Measurements from ENCODE around the gene RXYLT1. TPM values are rescaled to one million over a fixed set of nuclear protein-coding genes. Genes with fewer than 3 reads are reported as not detected.
A peak's percentile ranks its signal among the peaks of the same experiment; 100 is the strongest.

RXYLT1 gene
- total and polyA plus RNA-seq, 4 donors: 18.3 to 27.7 (median 23.7) TPM

DNA sequence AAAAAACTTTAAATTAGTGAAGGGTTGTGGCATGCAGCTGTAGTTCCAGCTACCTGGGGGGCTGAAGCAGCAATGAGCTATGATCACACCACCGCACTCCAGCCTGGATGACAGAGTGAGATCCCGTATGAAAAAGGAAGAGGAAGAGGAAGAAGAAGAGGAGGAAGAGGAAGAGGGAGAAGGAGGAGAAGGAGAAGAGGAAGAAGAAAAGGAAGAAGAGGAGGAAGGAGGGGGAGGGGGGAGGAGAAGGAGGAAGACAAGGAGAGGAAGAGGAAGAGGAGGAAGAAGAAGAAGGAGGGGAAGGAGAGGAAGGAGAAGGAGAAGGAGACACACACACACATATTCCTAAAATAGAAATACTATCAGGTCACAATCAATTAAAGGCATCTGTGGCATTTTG, 32.0 kb downstream of the RXYLT1 start:
- Histone ChIP-seq H3K27me3 (ENCODE audit: control insufficient read depth, insufficient read depth, low read length) (no peaks in the 10 kb centered on the region), H3K36me3 (ENCODE audit: control insufficient read depth, insufficient read depth, low read length) (peaks cover 7% of the 10 kb centered on the region), H3K4me3 (ENCODE audit: low read depth, low read length) (no peak overlapping the region), H3K4me1 (ENCODE audit: control insufficient read depth, insufficient read depth, low read length) (no peaks in the 10 kb centered on the region), H3K27ac (ENCODE audit: low read depth, low read length) (no peak overlapping the region), H3K9me3 (ENCODE audit: control insufficient read depth, insufficient read depth, low read length) (no peaks in the 10 kb centered on the region)
- DNase-seq (ENCODE audit: low read depth in 4 of 6, low spot score in 6 of 6): no peak
- WGBS (ENCODE audit: insufficient coverage): 93% methylated on average over 2 of the region's 2 CpGs

DNA sequence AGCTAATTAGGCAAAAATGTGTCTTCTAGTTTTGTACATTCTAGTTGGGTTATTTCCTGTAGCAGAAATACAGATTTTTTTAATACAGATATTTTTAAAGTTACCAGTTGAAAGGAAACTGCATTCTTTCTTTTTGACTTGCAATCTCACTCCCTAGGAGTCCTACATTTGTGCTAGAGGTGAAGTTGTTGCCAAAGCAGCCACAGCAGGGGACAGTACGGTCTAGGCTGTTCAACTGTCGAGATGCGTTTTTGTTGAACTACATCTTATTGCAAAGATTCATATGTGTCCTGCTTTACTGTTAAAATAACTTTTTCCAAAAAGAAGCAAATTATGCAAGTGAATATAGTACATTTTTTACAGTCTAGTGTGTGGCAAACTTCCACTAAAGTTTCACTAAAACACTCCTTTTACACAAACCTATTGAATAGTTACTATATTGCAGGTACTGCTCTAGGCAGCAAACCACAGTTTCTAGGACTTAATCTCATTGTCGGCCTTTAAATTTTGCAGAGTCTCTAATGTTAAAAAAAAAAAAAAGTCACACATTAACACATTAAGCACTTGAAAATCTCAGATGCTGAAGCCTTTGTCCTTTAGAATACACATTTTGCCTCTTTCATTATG, 34.5 kb downstream of the RXYLT1 start:
- no CpG with 5 or more reads among the region's 4 CpGs for WGBS (ENCODE audit: insufficient coverage)
- Histone ChIP-seq H3K9me3 (ENCODE audit: control insufficient read depth, insufficient read depth, low read length) (no peaks in the 10 kb centered on the region), H3K4me3 (ENCODE audit: low read depth, low read length) (no peak overlapping the region), H3K27me3 (ENCODE audit: control insufficient read depth, insufficient read depth, low read length) (no peaks in the 10 kb centered on the region), H3K36me3 (ENCODE audit: control insufficient read depth, insufficient read depth, low read length) (no peaks in the 10 kb centered on the region), H3K4me1 (ENCODE audit: control insufficient read depth, insufficient read depth, low read length) (no peaks in the 10 kb centered on the region), H3K27ac (ENCODE audit: low read depth, low read length) (no peak overlapping the region)
- peak in 1 of 6 donors; percentile 16 for DNase-seq (ENCODE audit: low read depth in 4 of 6, low spot score in 6 of 6)

- no peaks in the 10 kb centered on the region for H3K36me3 ChIP-seq (ENCODE audit: control insufficient read depth, insufficient read depth, low read length)
- no peak overlapping the region for H3K27ac ChIP-seq (ENCODE audit: low read depth, low read length)
- peaks cover 3% of the 10 kb centered on the region for H3K9me3 ChIP-seq (ENCODE audit: control insufficient read depth, insufficient read depth, low read length)
- no peaks in the 10 kb centered on the region for H3K4me1 ChIP-seq (ENCODE audit: control insufficient read depth, insufficient read depth, low read length)
- no peak for DNase-seq (ENCODE audit: low read depth in 4 of 6, low spot score in 6 of 6)
- no peaks in the 10 kb centered on the region for H3K27me3 ChIP-seq (ENCODE audit: control insufficient read depth, insufficient read depth, low read length)
- no peak overlapping the region for H3K4me3 ChIP-seq (ENCODE audit: low read depth, low read length)
- no CpG with 5 or more reads among the region's 3 CpGs for WGBS (ENCODE audit: insufficient coverage)
Observed at GRCh38 chr12:63815482-63815852, 35.8 kb downstream of the RXYLT1 start.

- DNase-seq (ENCODE audit: low read depth in 4 of 6, low spot score in 6 of 6): no peak
- H3K9me3 ChIP-seq (ENCODE audit: control insufficient read depth, insufficient read depth, low read length): peaks cover 3% of the 10 kb centered on the region
- H3K4me1 ChIP-seq (ENCODE audit: control insufficient read depth, insufficient read depth, low read length): no peaks in the 10 kb centered on the region
- H3K27ac ChIP-seq (ENCODE audit: low read depth, low read length): no peak overlapping the region
- H3K27me3 ChIP-seq (ENCODE audit: control insufficient read depth, insufficient read depth, low read length): no peaks in the 10 kb centered on the region
- H3K36me3 ChIP-seq (ENCODE audit: control insufficient read depth, insufficient read depth, low read length): no peaks in the 10 kb centered on the region
- no peak overlapping the region for H3K4me3 ChIP-seq (ENCODE audit: low read depth, low read length)
- 82% methylated on average over 6 of the region's 6 CpGs for WGBS (ENCODE audit: insufficient coverage)
Observed at GRCh38 chr12:63816031-63816430, 36.3 kb downstream of the RXYLT1 start.

- Histone ChIP-seq H3K27ac (ENCODE audit: low read depth, low read length) (no peak overlapping the region), H3K27me3 (ENCODE audit: control insufficient read depth, insufficient read depth, low read length) (no peaks in the 10 kb centered on the region), H3K4me3 (ENCODE audit: low read depth, low read length) (no peak overlapping the region), H3K4me1 (ENCODE audit: control insufficient read depth, insufficient read depth, low read length) (peaks cover 7% of the 10 kb centered on the region), H3K9me3 (ENCODE audit: control insufficient read depth, insufficient read depth, low read length) (peaks cover 3% of the 10 kb centered on the region), H3K36me3 (ENCODE audit: control insufficient read depth, insufficient read depth, low read length) (no peaks in the 10 kb centered on the region)
- no peak for DNase-seq (ENCODE audit: low read depth in 4 of 6, low spot score in 6 of 6)
- no CpG with 5 or more reads among the region's 1 CpG for WGBS (ENCODE audit: insufficient coverage)
Observed at GRCh38 chr12:63820427-63820826, 40.7 kb downstream of the RXYLT1 start.

GRCh38 chr12:63821781-63822251, 42.1 kb downstream of the RXYLT1 start:
- Histone ChIP-seq H3K27me3 (ENCODE audit: control insufficient read depth, insufficient read depth, low read length) (no peaks in the 10 kb centered on the region), H3K27ac (ENCODE audit: low read depth, low read length) (no peak overlapping the region), H3K4me3 (ENCODE audit: low read depth, low read length) (peak overlapping the region; percentile 51), H3K36me3 (ENCODE audit: control insufficient read depth, insufficient read depth, low read length) (no peaks in the 10 kb centered on the region), H3K9me3 (ENCODE audit: control insufficient read depth, insufficient read depth, low read length) (peaks cover 3% of the 10 kb centered on the region), H3K4me1 (ENCODE audit: control insufficient read depth, insufficient read depth, low read length) (peaks cover 7% of the 10 kb centered on the region)
- 6% methylated on average over 31 of the region's 38 CpGs for WGBS (ENCODE audit: insufficient coverage)
- peak in 2 of 6 donors; percentile 34 to 62 for DNase-seq (ENCODE audit: low read depth in 4 of 6, low spot score in 6 of 6)

GRCh38 chr12:63822352-63822751, 42.6 kb downstream of the RXYLT1 start:
- WGBS (ENCODE audit: insufficient coverage): 83% methylated on average over 6 of the region's 6 CpGs
- peak overlapping the region; percentile 51 for H3K4me3 ChIP-seq (ENCODE audit: low read depth, low read length)
- H3K4me1 ChIP-seq (ENCODE audit: control insufficient read depth, insufficient read depth, low read length): peaks cover 7% of the 10 kb centered on the region
- H3K27me3 ChIP-seq (ENCODE audit: control insufficient read depth, insufficient read depth, low read length): no peaks in the 10 kb centered on the region
- H3K27ac ChIP-seq (ENCODE audit: low read depth, low read length): no peak overlapping the region
- no peak for DNase-seq (ENCODE audit: low read depth in 4 of 6, low spot score in 6 of 6)
- no peaks in the 10 kb centered on the region for H3K36me3 ChIP-seq (ENCODE audit: control insufficient read depth, insufficient read depth, low read length)
- peaks cover 3% of the 10 kb centered on the region for H3K9me3 ChIP-seq (ENCODE audit: control insufficient read depth, insufficient read depth, low read length)

GRCh38 chr12:63823040-63823439, 43.3 kb downstream of the RXYLT1 start:
- Histone ChIP-seq H3K36me3 (ENCODE audit: control insufficient read depth, insufficient read depth, low read length) (no peaks in the 10 kb centered on the region), H3K4me1 (ENCODE audit: control insufficient read depth, insufficient read depth, low read length) (peaks cover 7% of the 10 kb centered on the region), H3K4me3 (ENCODE audit: low read depth, low read length) (no peak overlapping the region), H3K27me3 (ENCODE audit: control insufficient read depth, insufficient read depth, low read length) (no peaks in the 10 kb centered on the region), H3K9me3 (ENCODE audit: control insufficient read depth, insufficient read depth, low read length) (peaks cover 3% of the 10 kb centered on the region), H3K27ac (ENCODE audit: low read depth, low read length) (no peak overlapping the region)
- WGBS (ENCODE audit: insufficient coverage): over 99% methylated on average over 6 of the region's 6 CpGs
- DNase-seq (ENCODE audit: low read depth in 4 of 6, low spot score in 6 of 6): no peak

- H3K27ac ChIP-seq (ENCODE audit: low read depth, low read length): no peak overlapping the region
- H3K36me3 ChIP-seq (ENCODE audit: control insufficient read depth, insufficient read depth, low read length): no peaks in the 10 kb centered on the region
- H3K9me3 ChIP-seq (ENCODE audit: control insufficient read depth, insufficient read depth, low read length): no peaks in the 10 kb centered on the region
- H3K27me3 ChIP-seq (ENCODE audit: control insufficient read depth, insufficient read depth, low read length): no peaks in the 10 kb centered on the region
- peak in 2 of 6 donors; percentile 83 to 88 for DNase-seq (ENCODE audit: low read depth in 4 of 6, low spot score in 6 of 6)
- peaks cover 7% of the 10 kb centered on the region for H3K4me1 ChIP-seq (ENCODE audit: control insufficient read depth, insufficient read depth, low read length)
- WGBS (ENCODE audit: insufficient coverage): 0% methylated on average over 1 of the region's 4 CpGs
- no peak overlapping the region for H3K4me3 ChIP-seq (ENCODE audit: low read depth, low read length)
Observed at GRCh38 chr12:63826006-63826585, 46.4 kb downstream of the RXYLT1 start.

DNA sequence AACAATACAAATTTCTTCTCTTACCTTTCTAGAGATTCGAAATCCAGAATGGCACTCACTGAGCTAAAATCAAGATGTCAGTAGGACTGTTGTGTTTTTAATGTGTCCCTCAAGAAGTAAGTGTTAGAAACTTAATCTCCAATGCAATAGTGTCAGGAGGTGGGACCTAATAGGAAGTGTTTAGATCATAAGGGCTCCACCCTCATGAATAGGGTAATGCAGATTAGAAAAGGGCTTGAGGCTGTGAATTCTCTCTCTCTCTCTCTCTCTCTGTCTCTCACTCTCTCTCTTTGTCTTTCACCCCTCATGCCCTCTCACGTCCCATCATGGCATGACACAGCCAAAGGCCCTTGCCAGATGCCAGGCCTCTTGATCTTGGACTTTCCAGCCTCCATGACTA, 49.2 kb downstream of the RXYLT1 start:
- no peak overlapping the region for H3K27ac ChIP-seq (ENCODE audit: low read depth, low read length)
- H3K36me3 ChIP-seq (ENCODE audit: control insufficient read depth, insufficient read depth, low read length): no peaks in the 10 kb centered on the region
- H3K9me3 ChIP-seq (ENCODE audit: control insufficient read depth, insufficient read depth, low read length): no peaks in the 10 kb centered on the region
- H3K27me3 ChIP-seq (ENCODE audit: control insufficient read depth, insufficient read depth, low read length): no peaks in the 10 kb centered on the region
- DNase-seq (ENCODE audit: low read depth in 4 of 6, low spot score in 6 of 6): no peak
- H3K4me1 ChIP-seq (ENCODE audit: control insufficient read depth, insufficient read depth, low read length): no peaks in the 10 kb centered on the region
- H3K4me3 ChIP-seq (ENCODE audit: low read depth, low read length): no peak overlapping the region
- no CpG with 5 or more reads among the region's 2 CpGs for WGBS (ENCODE audit: insufficient coverage)

Measured in spinal cord (tissue), 10 donors.